Activated CD8-positive, alpha-beta memory T cell treated with anti-CD3 and anti-CD28 coated beads, Interleukin-2, amount 10 ng/mL, durations not matched to agents 7 days and 5 days (primary cell): ENCODE results near the gene RALGAPA1. TPM values are rescaled to one million over a fixed set of nuclear protein-coding genes. Genes with fewer than 3 reads are reported as not detected.
"Not testable (repeated sequence)": the region's sequence is repeated elsewhere in the genome, so short reads cannot be mapped to it uniquely, and the experiment has no call there.

ENCODE experiments used
- ATAC-seq: fragments of 150-1000 bp; cut with Tn5 transposase; one replicate; pipeline ENCODE4 v1.10.0; 2021; ENCODE audit warnings: moderate library complexity
- CTCF ChIA-PET: fragments of 350-600 bp; sonication (Branson Sonifier 250); formaldehyde crosslinking; loops from one replicate; lab custom pipeline; 2021; ENCODE audit warnings: antibody characterized with exemption; lab: Charles Lee
- DNase-seq: peaks from one replicate; pipeline ENCODE4 v3.0.0-alpha.2; 2020
- H3K27ac Mint-ChIP-seq: one replicate; pipeline ENCODE4 v1.8.0; 2021; ENCODE audit warnings: mild to moderate bottlenecking, mixed read lengths
- H3K27me3 Mint-ChIP-seq: one replicate; pipeline ENCODE4 v1.8.0; 2021; ENCODE audit warnings: mixed read lengths
- H3K36me3 Mint-ChIP-seq: one replicate; pipeline ENCODE4 v1.8.0; 2021; ENCODE audit warnings: mild to moderate bottlenecking, mixed read lengths
- H3K4me1 Mint-ChIP-seq: one replicate; pipeline ENCODE4 v1.8.0; 2021; ENCODE audit warnings: mixed read lengths
- H3K4me3 Mint-ChIP-seq: one replicate; pipeline ENCODE4 v1.8.0; 2021; ENCODE audit warnings: mild to moderate bottlenecking, moderate library complexity, mixed read lengths
- H3K9me3 Mint-ChIP-seq: one replicate; pipeline ENCODE4 v1.8.0; 2022; ENCODE audit warnings: low read depth, mixed read lengths
- total RNA-seq, 2 experiments: library from RNA; stranded (reverse); gene quantifications; one replicate each; pipeline ENCODE4 v1.2.3, GENCODE V29; 2021

RALGAPA1 gene
- total RNA-seq, 2 experiments from 2014 or later, result 29.3 to 34.8 TPM

GRCh38 chr14:35814371-35815005 is 5.4 kb upstream of the RALGAPA1 start:
- H3K4me1 Mint-ChIP-seq, result no peaks in the 10 kb centered on the region
- no peaks in the 10 kb centered on the region for H3K36me3 Mint-ChIP-seq
- peaks cover 3% of the 10 kb centered on the region for H3K27me3 Mint-ChIP-seq
- ATAC-seq (peak; percentile 89), DNase-seq (peak; percentile 85)
- H3K9me3 Mint-ChIP-seq, result no peaks in the 10 kb centered on the region
- no peak overlapping the region for H3K27ac Mint-ChIP-seq
- no peak overlapping the region for H3K4me3 Mint-ChIP-seq
- CTCF ChIA-PET, result interaction anchor here (0.6 to 5.6 kb wide), 8 partner anchors 12 to 1938 kb away, joined by 3 to 29 read pairs (median 3); partner anchors contain the start of gene BRMS1L

- Mint-ChIP-seq H3K4me3 (no peak overlapping the region), H3K36me3 (no peaks in the 10 kb centered on the region), H3K27me3 (no peaks in the 10 kb centered on the region), H3K27ac (no peak overlapping the region), H3K9me3 (no peaks in the 10 kb centered on the region), H3K4me1 (peaks cover 23% of the 10 kb centered on the region)
- DNase-seq, result no peak
- no peak for ATAC-seq
- CTCF ChIA-PET, result interaction anchor here (1.4 kb wide), 1 partner anchor 11 kb away, joined by 4 read pairs; no protein-coding TSS in a partner anchor
Observed at GRCh38 chr14:35810963-35811362, 1.9 kb upstream of the RALGAPA1 start.

- DNase-seq (no peak), ATAC-seq (no peak)
- H3K36me3 Mint-ChIP-seq, result peaks cover 1% of the 10 kb centered on the region
- H3K9me3 Mint-ChIP-seq, result no peaks in the 10 kb centered on the region
- peak overlapping the region; percentile 62 for H3K27ac Mint-ChIP-seq
- H3K4me1 Mint-ChIP-seq, result peaks cover 25% of the 10 kb centered on the region
- CTCF ChIA-PET, result interaction anchor here (0.8 to 1.4 kb wide), 4 partner anchors 8 to 106 kb away, joined by 3 to 5 read pairs (median 4); no protein-coding TSS in a partner anchor
- peak overlapping the region; percentile 95 for H3K4me3 Mint-ChIP-seq
- H3K27me3 Mint-ChIP-seq, result no peaks in the 10 kb centered on the region
Observed at GRCh38 chr14:35809597-35809996, 502 bp upstream of the RALGAPA1 start.

- Mint-ChIP-seq H3K27ac (peak overlapping the region; percentile 93), H3K27me3 (no peaks in the 10 kb centered on the region), H3K4me3 (peak overlapping the region; percentile 95), H3K9me3 (no peaks in the 10 kb centered on the region), H3K36me3 (peaks cover 1% of the 10 kb centered on the region), H3K4me1 (peaks cover 25% of the 10 kb centered on the region)
- ATAC-seq (no peak), DNase-seq (peak; percentile 53)
- CTCF ChIA-PET, result interaction anchor here (1.2 to 1.3 kb wide), 2 partner anchors 12 to 18 kb away, joined by 3 to 5 read pairs; partner anchors contain the start of gene BRMS1L
Observed at GRCh38 chr14:35808076-35808637, 938 bp downstream of the RALGAPA1 start.

- ATAC-seq, result no peak
- no peaks in the 10 kb centered on the region for H3K9me3 Mint-ChIP-seq
- H3K27ac Mint-ChIP-seq, result peak overlapping the region; percentile 35
- H3K4me3 Mint-ChIP-seq, result peak overlapping the region; percentile 95
- CTCF ChIA-PET, result interaction anchor here (1.1 to 1.3 kb wide), 5 partner anchors 9 to 369 kb away, joined by 3 to 5 read pairs (median 3); partner anchors contain the start of gene BRMS1L
- H3K27me3 Mint-ChIP-seq, result no peaks in the 10 kb centered on the region
- DNase-seq, result no peak
- H3K4me1 Mint-ChIP-seq, result peaks cover 26% of the 10 kb centered on the region
- peaks cover 6% of the 10 kb centered on the region for H3K36me3 Mint-ChIP-seq
Observed at GRCh38 chr14:35807131-35807961, 1.7 kb downstream of the RALGAPA1 start.

GRCh38 chr14:35806006-35806907 is 2.8 kb downstream of the RALGAPA1 start:
- peaks cover 26% of the 10 kb centered on the region for H3K4me1 Mint-ChIP-seq
- CTCF ChIA-PET, result interaction anchor here (1.1 to 1.9 kb wide), 5 partner anchors 10 to 368 kb away, joined by 3 to 5 read pairs (median 5); partner anchors contain the start of gene BRMS1L
- H3K27me3 Mint-ChIP-seq, result no peaks in the 10 kb centered on the region
- no peak overlapping the region for H3K27ac Mint-ChIP-seq
- H3K9me3 Mint-ChIP-seq, result no peaks in the 10 kb centered on the region
- DNase-seq (no peak), ATAC-seq (no peak)
- peak overlapping the region; percentile 9 for H3K4me3 Mint-ChIP-seq
- peaks cover 7% of the 10 kb centered on the region for H3K36me3 Mint-ChIP-seq

GRCh38 chr14:35797796-35798195 is 11.3 kb downstream of the RALGAPA1 start:
- Mint-ChIP-seq H3K9me3 (no peaks in the 10 kb centered on the region), H3K36me3 (peaks cover 8% of the 10 kb centered on the region), H3K4me1 (peaks cover 2% of the 10 kb centered on the region), H3K4me3 (no peak overlapping the region), H3K27ac (no peak overlapping the region), H3K27me3 (no peaks in the 10 kb centered on the region)
- no peak for ATAC-seq
- DNase-seq, result no peak
- CTCF ChIA-PET, result no interaction called here

- peaks cover 14% of the 10 kb centered on the region for H3K4me1 Mint-ChIP-seq
- no peaks in the 10 kb centered on the region for H3K27me3 Mint-ChIP-seq
- ATAC-seq (no peak), DNase-seq (peak; percentile 42)
- no peaks in the 10 kb centered on the region for H3K9me3 Mint-ChIP-seq
- no peak overlapping the region for H3K27ac Mint-ChIP-seq
- CTCF ChIA-PET, result no interaction called here
- no peak overlapping the region for H3K4me3 Mint-ChIP-seq
- peaks cover 2% of the 10 kb centered on the region for H3K36me3 Mint-ChIP-seq
Observed at GRCh38 chr14:35789651-35790050, 19.4 kb downstream of the RALGAPA1 start.

GRCh38 chr14:35786856-35787255 is 22.2 kb downstream of the RALGAPA1 start:
- H3K36me3 Mint-ChIP-seq, result peaks cover 6% of the 10 kb centered on the region
- no peak for DNase-seq
- no peaks in the 10 kb centered on the region for H3K9me3 Mint-ChIP-seq
- H3K27ac Mint-ChIP-seq, result no peak overlapping the region
- H3K4me1 Mint-ChIP-seq, result peaks cover 14% of the 10 kb centered on the region
- no peak overlapping the region for H3K4me3 Mint-ChIP-seq
- H3K27me3 Mint-ChIP-seq, result no peaks in the 10 kb centered on the region
- ATAC-seq, result no peak
- CTCF ChIA-PET, result no interaction called here

- Mint-ChIP-seq H3K9me3 (peaks cover 9% of the 10 kb centered on the region), H3K4me3 (no peak overlapping the region), H3K36me3 (peaks cover 15% of the 10 kb centered on the region), H3K4me1 (no peaks in the 10 kb centered on the region), H3K27me3 (no peaks in the 10 kb centered on the region), H3K27ac (no peak overlapping the region)
- ATAC-seq (no peak), DNase-seq (no peak)
- CTCF ChIA-PET, result no interaction called here
Observed at GRCh38 chr14:35783699-35784098, 25.4 kb downstream of the RALGAPA1 start.

- H3K27me3 Mint-ChIP-seq, result no peaks in the 10 kb centered on the region
- H3K27ac Mint-ChIP-seq, result no peak overlapping the region
- no peaks in the 10 kb centered on the region for H3K4me1 Mint-ChIP-seq
- H3K36me3 Mint-ChIP-seq, result peaks cover 19% of the 10 kb centered on the region
- no peak overlapping the region for H3K4me3 Mint-ChIP-seq
- no peak for DNase-seq
- peaks cover 9% of the 10 kb centered on the region for H3K9me3 Mint-ChIP-seq
- ATAC-seq, result no peak
- CTCF ChIA-PET, result interaction anchor here (0.5 kb wide), 1 partner anchor 563 kb away, joined by 3 read pairs; no protein-coding TSS in a partner anchor
Observed at GRCh38 chr14:35779368-35779767, 29.7 kb downstream of the RALGAPA1 start.

- H3K4me1 Mint-ChIP-seq, H3K27me3 Mint-ChIP-seq, CTCF ChIA-PET, H3K27ac Mint-ChIP-seq, H3K4me3 Mint-ChIP-seq, H3K9me3 Mint-ChIP-seq, DNase-seq, ATAC-seq: not testable (repeated sequence)
- H3K36me3 Mint-ChIP-seq, result peaks cover 15% of the 10 kb centered on the region
Observed at GRCh38 chr14:35777550-35777949, 31.5 kb downstream of the RALGAPA1 start.
